ENCODE results near the gene SPTBN5.
"Not testable (repeated sequence)": the region's sequence is repeated elsewhere in the genome, so short reads cannot be mapped to it uniquely, and the experiment has no call there.

DNA sequence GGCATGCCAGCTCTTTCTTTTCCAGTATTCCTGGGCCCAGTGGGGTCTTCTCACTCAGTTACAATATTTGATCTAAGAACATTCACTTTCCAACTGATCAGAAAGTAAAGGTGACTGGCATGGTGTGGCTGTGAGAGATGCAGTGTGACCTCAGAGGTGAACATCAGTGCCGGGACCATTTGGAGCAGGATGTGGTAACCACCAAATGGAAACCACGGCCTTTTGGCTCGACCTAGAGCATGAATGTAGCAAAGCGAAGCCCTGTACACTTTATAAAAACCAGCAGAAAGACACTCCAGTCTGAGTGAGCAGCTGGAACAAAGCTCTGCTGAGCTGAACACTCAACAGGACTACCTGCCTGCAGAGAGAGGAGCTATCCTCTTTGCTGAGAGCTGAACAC lies 62.6 kb downstream of the SPTBN5 start:
- TF ChIP-seq CTCF (IDR thresholded peaks at IDR 0.05; ENCODE audit: low read depth, low read length, poor library complexity, severe bottlenecking); EZH2phosphoT487 (IDR thresholded peaks at IDR 0.05; ENCODE audit: borderline replicate concordance, low read length): not testable (repeated sequence)

All from DOHH2 (cell line).